ENCODE data around the gene UQCRH. TPM values are rescaled to one million over a fixed set of nuclear protein-coding genes. Genes with fewer than 3 reads are reported as not detected.

UQCRH gene
- total RNA-seq, 1 experiment from 2014 or later: 460 TPM

GRCh38 chr1:46300673-46301405, 2.7 kb upstream of the UQCRH start:
- DNase-seq: no peak
- no peaks in the 10 kb centered on the region for H3K9me3 Mint-ChIP-seq (ENCODE audit: low read depth, unreplicated experiment)
- peaks cover 32% of the 10 kb centered on the region for H3K4me1 Mint-ChIP-seq (ENCODE audit: low read depth, unreplicated experiment)
- no peaks in the 10 kb centered on the region for H3K27me3 Mint-ChIP-seq (ENCODE audit: unreplicated experiment)
- TF ChIP-seq CTCF (IDR thresholded peaks at IDR 0.05; ENCODE audit: unreplicated experiment): no peak
- CTCF ChIA-PET: interaction anchor here (1.5 kb wide), 1 partner anchor 39 kb away, joined by 4 read pairs; no protein-coding TSS in a partner anchor
- peaks cover 70% of the 10 kb centered on the region for H3K36me3 Mint-ChIP-seq (ENCODE audit: insufficient read depth, unreplicated experiment)
- peak overlapping the region; percentile 97 for H3K27ac Mint-ChIP-seq (ENCODE audit: unreplicated experiment)
- H3K4me3 Mint-ChIP-seq (ENCODE audit: low read depth, unreplicated experiment): peak overlapping the region; percentile 99
- intact Hi-C loops (cut with micrococcal nuclease; ENCODE audit: unreplicated experiment): loop anchor here (5.0 kb wide), 1 partner anchor 46 kb away; no protein-coding TSS in a partner anchor
- no TSS peak for BruUV-seq (replicated peaks)

GRCh38 chr1:46301406-46301807, 2.1 kb upstream of the UQCRH start:
- no peaks in the 10 kb centered on the region for H3K9me3 Mint-ChIP-seq (ENCODE audit: low read depth, unreplicated experiment)

GRCh38 chr1:46301808-46302640, 1.5 kb upstream of the UQCRH start:
- no peaks in the 10 kb centered on the region for H3K9me3 Mint-ChIP-seq (ENCODE audit: low read depth, unreplicated experiment)
- no peaks in the 10 kb centered on the region for H3K27me3 Mint-ChIP-seq (ENCODE audit: unreplicated experiment)
- H3K4me1 Mint-ChIP-seq (ENCODE audit: low read depth, unreplicated experiment): peaks cover 32% of the 10 kb centered on the region
- H3K4me3 Mint-ChIP-seq (ENCODE audit: low read depth, unreplicated experiment): peak overlapping the region; percentile 99
- CTCF ChIA-PET: interaction anchor here (0.8 to 1.5 kb wide), 2 partner anchors 38 to 40 kb away, joined by 3 to 4 read pairs; no protein-coding TSS in a partner anchor
- TF ChIP-seq CTCF (IDR thresholded peaks at IDR 0.05; ENCODE audit: unreplicated experiment): no peak
- peaks cover 77% of the 10 kb centered on the region for H3K36me3 Mint-ChIP-seq (ENCODE audit: insufficient read depth, unreplicated experiment)
- DNase-seq: peak; percentile 69
- BruUV-seq (replicated peaks): no TSS peak
- intact Hi-C loops (cut with micrococcal nuclease; ENCODE audit: unreplicated experiment): loop anchor here (5.0 kb wide), 1 partner anchor 45 kb away; no protein-coding TSS in a partner anchor
- H3K27ac Mint-ChIP-seq (ENCODE audit: unreplicated experiment): peak overlapping the region; percentile 97

More at GRCh38 chr1:46301406-46301807, 2.1 kb upstream of the UQCRH start:
- Mint-ChIP-seq H3K4me1 (ENCODE audit: low read depth, unreplicated experiment) (peaks cover 32% of the 10 kb centered on the region), H3K27me3 (ENCODE audit: unreplicated experiment) (no peaks in the 10 kb centered on the region), H3K27ac (ENCODE audit: unreplicated experiment) (peak overlapping the region; percentile 97), H3K36me3 (ENCODE audit: insufficient read depth, unreplicated experiment) (peaks cover 71% of the 10 kb centered on the region), H3K4me3 (ENCODE audit: low read depth, unreplicated experiment) (peak overlapping the region; percentile 99)
- intact Hi-C loops (cut with micrococcal nuclease; ENCODE audit: unreplicated experiment): loop anchor here (5.0 kb wide), 1 partner anchor 46 kb away; no protein-coding TSS in a partner anchor
- CTCF ChIA-PET: interaction anchor here (1.5 kb wide), 1 partner anchor 38 kb away, joined by 4 read pairs; no protein-coding TSS in a partner anchor
- no peak for TF ChIP-seq CTCF (IDR thresholded peaks at IDR 0.05; ENCODE audit: unreplicated experiment)
- DNase-seq: no peak
- no TSS peak for BruUV-seq (replicated peaks)

- Mint-ChIP-seq H3K4me3 (ENCODE audit: low read depth, unreplicated experiment) (peak overlapping the region; percentile 99), H3K27me3 (ENCODE audit: unreplicated experiment) (no peaks in the 10 kb centered on the region), H3K4me1 (ENCODE audit: low read depth, unreplicated experiment) (peaks cover 31% of the 10 kb centered on the region), H3K9me3 (ENCODE audit: low read depth, unreplicated experiment) (no peaks in the 10 kb centered on the region), H3K36me3 (ENCODE audit: insufficient read depth, unreplicated experiment) (peaks cover 77% of the 10 kb centered on the region), H3K27ac (ENCODE audit: unreplicated experiment) (peak overlapping the region; percentile 97)
- CTCF ChIA-PET: interaction anchor here (0.6 to 2.1 kb wide), 7 partner anchors 9 to 1291 kb away, joined by 3 to 13 read pairs (median 3); partner anchors contain the start of genes NSUN4 and UROD
- peak; percentile 36 for DNase-seq
- TF ChIP-seq CTCF (IDR thresholded peaks at IDR 0.05; ENCODE audit: unreplicated experiment): no peak
- BruUV-seq (replicated peaks): no TSS peak
- intact Hi-C loops (cut with micrococcal nuclease; ENCODE audit: unreplicated experiment): loop anchor here (5.0 kb wide), 1 partner anchor 45 kb away; no protein-coding TSS in a partner anchor
Measured at GRCh38 chr1:46302641-46303037, 859 bp upstream of the UQCRH start.

All from Calu3 (cell line).